ENCODE measurements around the gene FBXO42.
"Not testable (repeated sequence)": the region's sequence is repeated elsewhere in the genome, so short reads cannot be mapped to it uniquely, and the experiment has no call there.

The FBXO42 gene

GRCh38 chr1:16218674-16219071 lies 133.6 kb downstream of the FBXO42 start:
- Mint-ChIP-seq H3K4me1 (ENCODE audit: low read depth) (peaks cover 13% of the 10 kb centered on the region), H3K4me3 (no peak overlapping the region), H3K27me3 (no peaks in the 10 kb centered on the region), H3K9me3 (ENCODE audit: low read depth) (no peaks in the 10 kb centered on the region), H3K27ac (no peak overlapping the region), H3K36me3 (no peaks in the 10 kb centered on the region)

DNA sequence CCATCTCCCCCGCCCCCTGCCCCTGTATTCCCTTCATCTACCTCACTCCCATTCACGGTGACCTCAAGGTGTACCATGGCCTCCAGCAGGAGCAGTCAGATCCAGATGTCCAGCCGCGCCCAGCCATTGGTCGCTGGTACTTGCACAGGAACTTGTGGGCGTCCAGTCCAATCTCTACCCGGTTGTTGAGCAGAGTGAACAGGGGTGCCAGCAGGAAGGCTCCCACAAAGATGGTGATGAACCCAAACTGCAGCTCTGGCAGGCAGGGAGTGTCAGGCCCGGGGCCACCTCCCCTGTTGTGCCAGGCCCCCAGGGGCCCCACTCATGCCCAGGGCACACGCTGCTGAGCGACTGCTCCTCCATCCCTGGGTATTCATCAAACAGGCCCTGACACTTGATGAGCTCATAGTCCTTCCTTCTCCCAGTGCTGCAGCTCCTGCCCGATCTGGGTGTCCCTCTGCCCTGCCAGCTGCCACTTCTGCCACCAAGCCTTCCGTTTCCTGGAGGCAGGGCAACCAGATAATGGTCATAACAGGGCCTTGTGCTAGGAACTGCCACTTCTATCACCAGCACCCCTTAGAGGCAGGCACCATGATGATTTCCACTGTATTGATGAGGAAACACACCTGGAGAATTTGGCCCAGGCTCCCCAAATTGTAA lies 134.1 kb downstream of the FBXO42 start:
- Mint-ChIP-seq H3K4me1 (ENCODE audit: low read depth) (peaks cover 13% of the 10 kb centered on the region), H3K4me3 (peak overlapping the region; percentile 47), H3K27me3 (no peaks in the 10 kb centered on the region), H3K27ac (no peak overlapping the region), H3K36me3 (no peaks in the 10 kb centered on the region), H3K9me3 (ENCODE audit: low read depth) (no peaks in the 10 kb centered on the region)

DNA sequence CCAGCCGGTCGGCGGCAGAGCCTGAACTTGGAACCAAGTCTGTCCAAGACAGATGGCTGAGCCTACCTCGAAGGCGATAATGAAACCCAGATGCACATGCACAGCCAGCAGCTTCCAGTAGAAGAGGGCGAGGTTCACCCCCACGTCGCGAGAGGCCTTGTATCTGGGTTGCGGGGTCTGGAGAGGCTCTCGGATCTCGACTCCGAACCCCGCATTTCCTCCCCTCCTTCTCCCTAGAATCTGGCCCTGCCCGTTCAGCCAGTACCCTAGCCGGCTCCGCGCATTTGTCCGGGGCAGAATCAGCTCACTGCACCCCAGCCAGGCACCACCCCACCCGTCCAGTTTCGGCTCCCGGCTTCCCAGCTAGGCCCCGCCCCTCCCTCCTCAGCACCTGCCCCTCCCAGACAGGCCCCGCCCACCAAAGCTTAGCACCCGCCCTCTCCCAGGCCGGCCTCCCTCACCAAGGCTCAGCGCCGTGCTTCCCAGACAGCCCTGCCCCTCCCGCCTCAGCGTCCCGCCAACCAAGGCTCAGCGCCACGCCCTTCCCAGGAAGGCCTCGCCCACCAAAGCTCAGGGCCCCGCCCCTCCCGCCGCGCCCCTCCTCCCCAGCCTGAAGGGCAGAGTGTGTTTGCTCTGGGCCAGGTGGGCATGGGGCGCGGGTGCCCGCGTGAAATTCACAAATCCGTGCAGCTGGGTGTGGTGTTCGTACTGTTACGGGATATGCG lies 135.1 kb downstream of the FBXO42 start:
- Mint-ChIP-seq H3K4me1 (ENCODE audit: low read depth) (peaks cover 13% of the 10 kb centered on the region), H3K36me3 (no peaks in the 10 kb centered on the region), H3K27ac (no peak overlapping the region), H3K27me3 (no peaks in the 10 kb centered on the region), H3K4me3 (peak overlapping the region; percentile 84), H3K9me3 (ENCODE audit: low read depth) (no peaks in the 10 kb centered on the region)

- Mint-ChIP-seq H3K4me3 (peak overlapping the region; percentile 84), H3K4me1 (ENCODE audit: low read depth) (peaks cover 13% of the 10 kb centered on the region), H3K36me3 (no peaks in the 10 kb centered on the region), H3K9me3 (ENCODE audit: low read depth) (no peaks in the 10 kb centered on the region), H3K27ac (no peak overlapping the region), H3K27me3 (no peaks in the 10 kb centered on the region)
These were observed 136.2 kb downstream of the FBXO42 start for GRCh38 chr1:16215882-16216753.

DNA sequence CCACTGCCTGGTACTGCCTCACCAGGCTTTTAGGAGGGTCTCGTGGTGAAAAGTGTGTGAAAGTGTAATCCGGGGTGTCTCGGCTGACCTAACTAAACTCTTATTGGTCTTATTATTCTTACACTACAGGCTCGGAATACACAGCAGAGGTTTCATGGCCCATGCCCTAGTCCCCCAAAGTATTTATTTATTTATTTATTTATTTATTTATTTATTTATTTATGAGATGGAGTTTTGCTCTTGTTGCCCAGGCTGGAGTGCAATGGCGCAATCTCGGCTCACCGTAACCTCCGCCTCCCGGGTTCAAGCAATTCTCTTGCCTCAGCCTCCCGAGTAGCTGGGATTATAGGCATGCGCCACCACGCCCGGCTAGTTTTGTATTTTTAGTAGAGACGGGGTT lies 137.0 kb downstream of the FBXO42 start:
- H3K27ac Mint-ChIP-seq; H3K27me3 Mint-ChIP-seq; H3K36me3 Mint-ChIP-seq; H3K4me3 Mint-ChIP-seq; H3K9me3 Mint-ChIP-seq (ENCODE audit: low read depth): not testable (repeated sequence)
- peaks cover 13% of the 10 kb centered on the region for H3K4me1 Mint-ChIP-seq (ENCODE audit: low read depth)

DNA sequence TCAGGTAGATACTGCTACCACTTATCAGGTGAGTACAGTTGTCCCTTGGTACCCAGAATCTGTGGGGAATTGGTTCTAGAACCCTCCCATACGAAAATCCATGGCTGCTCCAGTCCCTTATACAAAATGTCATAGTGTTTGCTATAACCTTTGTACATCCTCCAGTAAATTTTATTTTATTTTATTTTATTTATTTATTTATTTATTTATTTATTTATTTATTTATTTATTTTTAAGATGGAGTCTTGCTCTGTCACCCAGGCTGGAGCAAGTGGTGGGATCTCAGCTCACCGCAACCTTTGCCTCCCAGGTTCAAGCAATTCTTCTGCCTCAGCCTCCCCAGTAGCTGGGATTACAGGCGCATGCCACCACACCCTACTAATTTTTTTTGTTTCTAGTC lies 138.7 kb downstream of the FBXO42 start:
- not testable (repeated sequence) for H3K27me3 Mint-ChIP-seq; H3K9me3 Mint-ChIP-seq (ENCODE audit: low read depth)

GRCh38 chr1:16213013-16213412 lies 139.3 kb downstream of the FBXO42 start:
- Mint-ChIP-seq H3K36me3 (no peaks in the 10 kb centered on the region), H3K4me3 (no peak overlapping the region), H3K4me1 (ENCODE audit: low read depth) (peaks cover 13% of the 10 kb centered on the region), H3K27me3 (no peaks in the 10 kb centered on the region), H3K27ac (no peak overlapping the region), H3K9me3 (ENCODE audit: low read depth) (no peaks in the 10 kb centered on the region)

More for the DNA sequence above, 138.7 kb downstream of the FBXO42 start:
- not testable (repeated sequence) for H3K27ac Mint-ChIP-seq, H3K36me3 Mint-ChIP-seq, H3K4me3 Mint-ChIP-seq
- H3K4me1 Mint-ChIP-seq (ENCODE audit: low read depth), result peaks cover 13% of the 10 kb centered on the region

GRCh38 chr1:16212251-16212961 lies 139.9 kb downstream of the FBXO42 start, which contains the start of gene ARHGEF19:
TSS of gene ARHGEF19 (minus strand) at chr1:16212652. CDS start at chr1:16209054, 3,598 bp downstream.
- Mint-ChIP-seq H3K4me1 (ENCODE audit: low read depth) (peaks cover 13% of the 10 kb centered on the region), H3K4me3 (no peak within 1 kb of the TSS), H3K36me3 (no peaks in the 10 kb centered on the region), H3K9me3 (ENCODE audit: low read depth) (no peaks in the 10 kb centered on the region), H3K27me3 (no peaks in the 10 kb centered on the region), H3K27ac (no peak within 1 kb of the TSS)

DNA sequence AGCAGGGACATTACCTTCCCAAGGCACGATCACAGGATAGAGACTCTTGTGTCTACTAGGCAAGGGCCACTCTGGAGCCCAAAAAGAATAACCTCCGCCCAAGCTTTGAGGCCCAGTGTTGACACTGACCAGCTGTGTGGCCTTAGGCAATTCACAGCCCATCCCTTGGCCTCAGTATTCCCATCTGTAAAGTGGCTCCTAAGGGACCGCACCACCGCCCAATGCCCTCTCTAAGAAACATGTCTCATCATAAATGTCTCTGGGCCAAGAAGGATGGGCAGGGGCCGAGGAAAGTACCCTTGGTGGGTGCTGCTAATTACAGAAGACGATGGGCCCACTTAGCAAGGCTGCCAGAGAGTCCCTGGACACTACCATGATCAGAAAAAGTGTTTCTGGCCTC lies 140.5 kb downstream of the FBXO42 start:
- peaks cover 8% of the 10 kb centered on the region for H3K4me1 Mint-ChIP-seq (ENCODE audit: low read depth)
- no peak overlapping the region for H3K4me3 Mint-ChIP-seq
- H3K27me3 Mint-ChIP-seq, result no peaks in the 10 kb centered on the region
- no peaks in the 10 kb centered on the region for H3K9me3 Mint-ChIP-seq (ENCODE audit: low read depth)
- no peak overlapping the region for H3K27ac Mint-ChIP-seq
- H3K36me3 Mint-ChIP-seq, result no peaks in the 10 kb centered on the region

GRCh38 chr1:16210581-16210980 lies 141.7 kb downstream of the FBXO42 start:
- H3K9me3 Mint-ChIP-seq (ENCODE audit: low read depth), result no peaks in the 10 kb centered on the region
- H3K27me3 Mint-ChIP-seq, result no peaks in the 10 kb centered on the region
- H3K27ac Mint-ChIP-seq, result no peak overlapping the region
- no peaks in the 10 kb centered on the region for H3K4me1 Mint-ChIP-seq (ENCODE audit: low read depth)
- no peaks in the 10 kb centered on the region for H3K36me3 Mint-ChIP-seq
- no peak overlapping the region for H3K4me3 Mint-ChIP-seq

GRCh38 chr1:16209847-16210407 lies 142.4 kb downstream of the FBXO42 start:
- Mint-ChIP-seq H3K27ac (no peak overlapping the region), H3K36me3 (no peaks in the 10 kb centered on the region), H3K4me1 (ENCODE audit: low read depth) (no peaks in the 10 kb centered on the region), H3K9me3 (ENCODE audit: low read depth) (no peaks in the 10 kb centered on the region), H3K27me3 (no peaks in the 10 kb centered on the region), H3K4me3 (no peak overlapping the region)

- Mint-ChIP-seq H3K9me3 (ENCODE audit: low read depth) (no peaks in the 10 kb centered on the region), H3K4me3 (peak overlapping the region; percentile 1), H3K27ac (peak overlapping the region; percentile 25), H3K4me1 (ENCODE audit: low read depth) (peaks cover 2% of the 10 kb centered on the region), H3K27me3 (no peaks in the 10 kb centered on the region), H3K36me3 (no peaks in the 10 kb centered on the region)
These were observed 143.0 kb downstream of the FBXO42 start for GRCh38 chr1:16209132-16209846.

DNA sequence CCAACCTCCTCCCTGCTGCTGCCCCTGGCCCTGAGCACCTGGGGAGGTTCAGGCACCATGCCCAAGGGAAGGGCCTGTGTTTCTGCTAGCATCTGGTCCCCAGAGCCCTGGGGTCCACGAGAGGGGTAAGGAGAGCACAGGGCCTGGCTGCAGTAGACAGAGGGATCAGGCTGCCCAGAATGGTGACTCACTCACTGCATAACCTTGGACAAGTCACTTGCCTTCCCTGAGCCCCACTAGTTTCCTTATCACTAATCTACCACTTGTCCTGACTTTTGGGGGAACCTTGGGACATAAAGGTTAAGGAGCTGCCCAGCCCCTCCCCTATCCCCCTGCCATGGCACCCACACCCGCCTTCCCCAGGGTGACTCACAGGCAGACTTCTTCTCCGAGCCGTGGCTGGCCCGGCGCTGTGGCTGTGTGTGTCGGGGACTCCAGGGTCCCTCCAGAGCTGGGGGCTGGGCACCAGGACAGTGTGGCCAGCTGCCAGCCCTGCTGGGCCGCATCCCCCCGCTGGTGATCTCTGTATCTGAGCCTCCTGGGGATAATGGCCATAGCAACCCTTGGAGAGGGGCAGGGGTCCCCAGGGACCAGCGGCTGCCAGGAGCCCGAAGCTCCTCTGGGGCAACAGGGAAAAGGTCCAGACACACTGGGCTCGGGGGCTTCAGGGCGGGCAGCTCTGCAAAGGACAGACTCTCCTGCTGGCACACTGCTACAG lies 143.9 kb downstream of the FBXO42 start:
- Mint-ChIP-seq H3K36me3 (peaks cover 5% of the 10 kb centered on the region), H3K4me3 (peak overlapping the region; percentile 1), H3K27ac (no peak overlapping the region)

More for the DNA sequence above, 143.9 kb downstream of the FBXO42 start:
- H3K9me3 Mint-ChIP-seq (ENCODE audit: low read depth), result no peaks in the 10 kb centered on the region
- no peaks in the 10 kb centered on the region for H3K27me3 Mint-ChIP-seq
- peaks cover 2% of the 10 kb centered on the region for H3K4me1 Mint-ChIP-seq (ENCODE audit: low read depth)

Measured in activated naive CD8-positive, alpha-beta T cell (primary cell).